MM.1S (cell line): ENCODE data around the gene DIPK1B.

Experiments used
- DNase-seq: peaks from one replicate; pipeline ENCODE4 v3.0.0-alpha.2; 2015
- H2AFZ ChIP-seq: fragments of 300-600 bp; sonication (generic); 2 replicates; pipeline ENCODE4 v1.6.0; 2016; ENCODE audit warnings: antibody characterized with exemption, low read length
- H3F3A ChIP-seq: fragments of 300-600 bp; sonication (generic); 2 replicates; pipeline ENCODE4 v1.6.1; 2016; ENCODE audit warnings: mild to moderate bottlenecking, antibody characterized with exemption, low read length, moderate library complexity, mixed read lengths; ENCODE audit not compliant: insufficient read depth
- H3K27ac ChIP-seq: fragments of 300-600 bp; sonication (generic); 2 replicates; pipeline ENCODE4 v1.5.1; 2016; ENCODE audit warnings: mild to moderate bottlenecking, low read length
- H3K27me3 ChIP-seq: fragments of 300-600 bp; sonication (generic); replicated peaks from 2 replicates; pipeline ENCODE4 v1.6.0; 2016; ENCODE audit warnings: low read length; ENCODE audit not compliant: insufficient read depth
- H3K36me3 ChIP-seq: fragments of 300-600 bp; sonication (generic); replicated peaks from 2 replicates; pipeline ENCODE4 v1.6.1; 2016; ENCODE audit warnings: mild to moderate bottlenecking, low read length, mixed read lengths; ENCODE audit not compliant: insufficient read depth
- H3K4me1 ChIP-seq: fragments of 300-600 bp; sonication (generic); 2 replicates; pipeline ENCODE4 v1.6.1; 2016; ENCODE audit warnings: low read length, mixed read lengths
- H3K4me2 ChIP-seq: fragments of 300-600 bp; sonication (generic); 2 replicates; pipeline ENCODE4 v1.6.0; 2016; ENCODE audit warnings: low read depth, low read length
- H3K4me3 ChIP-seq: fragments of 300-600 bp; sonication (generic); 2 replicates; pipeline ENCODE4 v1.5.1; 2016; ENCODE audit warnings: low read length, mixed read lengths
- H3K79me2 ChIP-seq: fragments of 300-600 bp; sonication (generic); 2 replicates; pipeline ENCODE4 v1.6.1; 2016; ENCODE audit warnings: mixed run types, low read length, mixed read lengths
- H3K9ac ChIP-seq: fragments of 300-600 bp; sonication (generic); 2 replicates; pipeline ENCODE4 v1.6.1; 2016; ENCODE audit warnings: low read length, mixed read lengths
- H3K9me2 ChIP-seq: fragments of 300-600 bp; sonication (generic); replicated peaks from 2 replicates; pipeline ENCODE4 v1.6.1; 2016; ENCODE audit warnings: mild to moderate bottlenecking, low read length, mixed read lengths; ENCODE audit not compliant: insufficient read depth
- H3K9me3 ChIP-seq: fragments of 300-600 bp; sonication (generic); replicated peaks from 2 replicates; pipeline ENCODE4 v1.6.1; 2016; ENCODE audit warnings: mild to moderate bottlenecking, low read length, mixed read lengths; ENCODE audit not compliant: insufficient read depth
- H4K20me1 ChIP-seq: fragments of 300-600 bp; sonication (generic); 2 replicates; pipeline ENCODE4 v1.6.1; 2016; ENCODE audit warnings: mild to moderate bottlenecking, low read length, moderate library complexity, mixed read lengths; ENCODE audit not compliant: insufficient read depth
- EZH2 ChIP-seq: fragments of 300-600 bp; sonication (generic); optimal IDR thresholded peaks from 2 replicates; pipeline ENCODE3; 2017; ENCODE audit warnings: low read depth, mild to moderate bottlenecking, antibody characterized with exemption, low read length, mixed read lengths
- EZH2phosphoT487 ChIP-seq: fragments of 300-600 bp; sonication (generic); IDR thresholded peaks from 2 replicates; pipeline ENCODE4 v1.6.1; 2018; ENCODE audit warnings: antibody characterized with exemption, low read length
- TF ChIP-seq, protein P1 (sequence below): fragments of 300-600 bp; sonication (generic); IDR thresholded peaks from 2 replicates; pipeline ENCODE4 v1.5.1; 2016; ENCODE audit warnings: antibody characterized with exemption, low read length, mixed read lengths

Gene DIPK1B

GRCh38 chr9:136724772-136725171 is 12.4 kb downstream of the DIPK1B start:
- peaks cover 17% of the 10 kb centered on the region for H3K4me1 ChIP-seq
- H4K20me1 ChIP-seq: peaks cover 43% of the 10 kb centered on the region
- H3K79me2 ChIP-seq: peaks cover 28% of the 10 kb centered on the region
- H2AFZ ChIP-seq: no peak overlapping the region
- no peak for DNase-seq
- H3F3A ChIP-seq: peaks cover 38% of the 10 kb centered on the region
- no peak for TF ChIP-seq EZH2phosphoT487
- TF ChIP-seq EZH2: no peak
- TF ChIP-seq, protein P1, sequence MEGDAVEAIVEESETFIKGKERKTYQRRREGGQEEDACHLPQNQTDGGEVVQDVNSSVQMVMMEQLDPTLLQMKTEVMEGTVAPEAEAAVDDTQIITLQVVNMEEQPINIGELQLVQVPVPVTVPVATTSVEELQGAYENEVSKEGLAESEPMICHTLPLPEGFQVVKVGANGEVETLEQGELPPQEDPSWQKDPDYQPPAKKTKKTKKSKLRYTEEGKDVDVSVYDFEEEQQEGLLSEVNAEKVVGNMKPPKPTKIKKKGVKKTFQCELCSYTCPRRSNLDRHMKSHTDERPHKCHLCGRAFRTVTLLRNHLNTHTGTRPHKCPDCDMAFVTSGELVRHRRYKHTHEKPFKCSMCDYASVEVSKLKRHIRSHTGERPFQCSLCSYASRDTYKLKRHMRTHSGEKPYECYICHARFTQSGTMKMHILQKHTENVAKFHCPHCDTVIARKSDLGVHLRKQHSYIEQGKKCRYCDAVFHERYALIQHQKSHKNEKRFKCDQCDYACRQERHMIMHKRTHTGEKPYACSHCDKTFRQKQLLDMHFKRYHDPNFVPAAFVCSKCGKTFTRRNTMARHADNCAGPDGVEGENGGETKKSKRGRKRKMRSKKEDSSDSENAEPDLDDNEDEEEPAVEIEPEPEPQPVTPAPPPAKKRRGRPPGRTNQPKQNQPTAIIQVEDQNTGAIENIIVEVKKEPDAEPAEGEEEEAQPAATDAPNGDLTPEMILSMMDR: no peak
- no peaks in the 10 kb centered on the region for H3K9me3 ChIP-seq
- no peak overlapping the region for H3K4me3 ChIP-seq
- H3K27ac ChIP-seq: no peak overlapping the region
- H3K36me3 ChIP-seq: peaks cover 12% of the 10 kb centered on the region
- H3K9ac ChIP-seq: no peak overlapping the region
- H3K27me3 ChIP-seq: peaks cover 6% of the 10 kb centered on the region; the same call in 1 of the 2 replicates
- no peak overlapping the region for H3K4me2 ChIP-seq
- no peaks in the 10 kb centered on the region for H3K9me2 ChIP-seq

DNA sequence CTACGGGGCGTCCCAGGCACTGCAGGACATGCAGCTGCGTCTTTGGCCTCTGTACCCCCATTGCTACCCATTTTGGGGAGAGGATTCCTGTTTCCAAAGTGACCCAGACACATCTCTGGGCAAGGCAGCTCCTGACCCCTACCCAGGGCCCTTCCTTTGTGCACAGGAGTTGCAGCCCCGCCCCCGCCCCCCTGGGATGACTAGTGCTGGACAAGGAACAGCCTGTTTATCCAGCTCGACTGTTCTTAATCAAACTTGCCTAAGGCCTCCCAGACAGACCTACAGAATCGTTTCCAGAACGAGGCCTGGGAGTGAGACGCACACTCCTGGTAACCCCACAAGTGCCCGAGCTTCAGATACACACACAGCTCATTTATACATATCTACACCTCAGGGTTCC is 13.2 kb downstream of the DIPK1B start:
- Histone ChIP-seq H3K4me3 (no peak overlapping the region), H3K36me3 (peaks cover 12% of the 10 kb centered on the region), H3K27ac (no peak overlapping the region), H3K27me3 (peaks cover 6% of the 10 kb centered on the region; the same call in 1 of the 2 replicates), H3K9me3 (no peaks in the 10 kb centered on the region), H3K79me2 (peaks cover 28% of the 10 kb centered on the region), H3K4me2 (peak overlapping the region; percentile 89; the same call in 1 of the 2 replicates), H3K4me1 (peaks cover 17% of the 10 kb centered on the region), H3F3A (peaks cover 38% of the 10 kb centered on the region), H2AFZ (no peak overlapping the region), H3K9me2 (no peaks in the 10 kb centered on the region), H4K20me1 (peaks cover 42% of the 10 kb centered on the region), H3K9ac (no peak overlapping the region)
- DNase-seq: no peak
- TF ChIP-seq EZH2phosphoT487 (no peak), EZH2 (no peak)
- TF ChIP-seq, protein P1: no peak

- H4K20me1 ChIP-seq: peaks cover 37% of the 10 kb centered on the region
- peaks cover 17% of the 10 kb centered on the region for H3K4me1 ChIP-seq
- H3K9ac ChIP-seq: no peak overlapping the region
- H3K27me3 ChIP-seq: peaks cover 6% of the 10 kb centered on the region; the same call in 1 of the 2 replicates
- TF ChIP-seq, protein P1: no peak
- TF ChIP-seq EZH2 (no peak), EZH2phosphoT487 (no peak)
- peaks cover 38% of the 10 kb centered on the region for H3F3A ChIP-seq
- no peaks in the 10 kb centered on the region for H3K9me3 ChIP-seq
- H3K27ac ChIP-seq: no peak overlapping the region
- H3K4me3 ChIP-seq: 0 out of 2 replicates have a peak overlapping the region, but pooled peaks have one; percentile 80
- H3K4me2 ChIP-seq: peak overlapping the region; percentile 89; the same call in 1 of the 2 replicates
- H3K79me2 ChIP-seq: peaks cover 28% of the 10 kb centered on the region
- H2AFZ ChIP-seq: no peak overlapping the region
- H3K9me2 ChIP-seq: no peaks in the 10 kb centered on the region
- H3K36me3 ChIP-seq: peaks cover 12% of the 10 kb centered on the region
- DNase-seq: no peak
These were observed 13.7 kb downstream of the DIPK1B start for GRCh38 chr9:136726118-136726517.
